ENCODE results near the gene HNRNPL. TPM values are rescaled to one million over a fixed set of nuclear protein-coding genes. Genes with fewer than 3 reads are reported as not detected.

The HNRNPL gene
- total and polyA plus RNA-seq, 2 of the 8 experiments (the other 6 are each of a cell fraction or from before 2014, with no cell fraction given) = 404 to 779 TPM

- Histone ChIP-seq H2BK15ac (ENCODE audit: low read length) (no peak overlapping the region), H3K18ac (ENCODE audit: extremely low read depth, low read length) (no peak overlapping the region), H2BK20ac (ENCODE audit: low read length) (no peak overlapping the region), H4K5ac (ENCODE audit: insufficient read length, low read depth, low read length) (no peak overlapping the region), H2BK5ac (ENCODE audit: low read depth, low read length) (no peak overlapping the region), H2AFZ (ENCODE audit: low read length) (no peak overlapping the region), H3K79me1 (ENCODE audit: low read depth, low read length) (no peaks in the 10 kb centered on the region; the same call in 1 of the 2 replicates), H3K4me3 (ENCODE audit: extremely low read depth in 1 of 4, insufficient read depth in 2 of 4, low read depth in 3 of 4, low read length in 4 of 4) (no peak overlapping the region), H3K23me2 (ENCODE audit: low read depth, low read length) (no peaks in the 10 kb centered on the region), H3K56ac (replicated peaks; ENCODE audit: insufficient read length, low read depth, low read length) (no peak overlapping the region), H4K20me1 (replicated peaks in 1 of 2; ENCODE audit: control insufficient read depth in 1 of 2, insufficient read depth in 2 of 2, low read length in 2 of 2) (peaks cover 0 to 2% of the 10 kb centered on the region in 2 experiments), H2AK5ac (ENCODE audit: low read depth, low read length) (no peak overlapping the region), H3K9ac (replicated peaks in 1 of 4; ENCODE audit: extremely low read depth in 1 of 4, low read depth in 3 of 4, low read length in 3 of 4) (no peak overlapping the region), H3K36me3 (ENCODE audit: control insufficient read depth in 2 of 4, insufficient read depth in 4 of 4, low read length in 3 of 4) (no peaks in the 10 kb centered on the region), H4K91ac (replicated peaks; ENCODE audit: insufficient read length, low read length) (no peak overlapping the region), H3K27ac (ENCODE audit: low read depth, low read length) (no peak overlapping the region), H2BK12ac (ENCODE audit: low read depth, low read length) (no peak overlapping the region), H3K9me3 (ENCODE audit: insufficient read depth in 2 of 2, low read depth in 1 of 2, low read length in 1 of 2) (no peaks in the 10 kb centered on the region), H3K27me3 (replicated peaks in 1 of 4; ENCODE audit: control insufficient read depth in 3 of 4, extremely low read depth in 1 of 4, insufficient read depth in 3 of 4, low read length in 3 of 4) (no peaks in the 10 kb centered on the region), H2BK120ac (replicated peaks; ENCODE audit: low read depth, low read length) (no peak overlapping the region), H3K4me2 (ENCODE audit: insufficient read depth in 1 of 2, low read depth in 2 of 2, low read length in 2 of 2) (no peak overlapping the region), H3K4me1 (replicated peaks in 1 of 4; ENCODE audit: control insufficient read depth in 3 of 4, insufficient read depth in 4 of 4, low read length in 3 of 4) (no peaks in the 10 kb centered on the region), H3K79me2 (ENCODE audit: control insufficient read depth in 1 of 2, insufficient read depth in 2 of 2, low read length in 2 of 2) (no peaks in the 10 kb centered on the region), H3K4ac (replicated peaks; ENCODE audit: insufficient read length, low read depth, low read length) (no peak overlapping the region), H4K8ac (ENCODE audit: extremely low read depth, insufficient read depth, low read length) (no peak overlapping the region), H3K14ac (ENCODE audit: insufficient read length) (no peak overlapping the region), H3K23ac (ENCODE audit: insufficient read length) (no peak overlapping the region)
- ChIA-PET CTCF (ENCODE audit: partially characterized antibody) (interaction anchor here (0.5 to 1.3 kb wide), 5 partner anchors 14 to 141 kb away, joined by 3 read pairs; no protein-coding TSS in a partner anchor), POLR2A (ENCODE audit: partially characterized antibody) (interaction anchor here (0.8 kb wide), 1 partner anchor 49 kb away, joined by 3 read pairs; no protein-coding TSS in a partner anchor)
- TF ChIP-seq POU5F1 (IDR thresholded peaks at IDR 0.05; ENCODE audit: low read depth, low read length) = no peak
- TF ChIP-seq MAX (IDR thresholded peaks at IDR 0.05) = no peak
- TF ChIP-seq YY1 (IDR thresholded peaks at IDR 0.05; ENCODE audit: low read depth, low read length) = no peak
- TF ChIP-seq KDM4A (IDR thresholded peaks at IDR 0.05; ENCODE audit: low read depth, low read length, severe bottlenecking) = no peak
- no peak for TF ChIP-seq CTBP2 (IDR thresholded peaks at IDR 0.05; ENCODE audit: borderline replicate concordance, insufficient read depth, insufficient read length, low read length)
- FAIRE-seq = no peak
- 88% methylated on average over 5 of the region's 5 CpGs; no CpG with 5 or more reads in 1 of the 2 experiments for WGBS, 2 experiments (ENCODE audit: extremely low coverage in 1 of 2, insufficient coverage in 1 of 2, insufficient read length in 1 of 2, insufficient replicate concordance in 2 of 2, low coverage in 1 of 2, low lambda C conversion rate in 2 of 2, missing lambda C conversion rate in 1 of 2)
- no peak for DNase-seq (ENCODE audit: low read depth in 1 of 2, low spot score in 2 of 2)
These were observed 43.1 kb upstream of the HNRNPL start for GRCh38 chr19:38892841-38893240.

Measured in H1 (cell line).